ENCODE results near the gene CMC2. TPM values are rescaled to one million over a fixed set of nuclear protein-coding genes. Genes with fewer than 3 reads are reported as not detected.

CMC2 gene
- total RNA-seq: 56.5 and 58.5 TPM in 2 replicates
- long read RNA-seq, full-length matches to known transcripts: 5 of 13 reads
- long read RNA-seq, partial matches to known transcripts: 1 of 13 reads
- long read RNA-seq, other reads (novel, unspliced or antisense): 7 of 13 reads

DNA sequence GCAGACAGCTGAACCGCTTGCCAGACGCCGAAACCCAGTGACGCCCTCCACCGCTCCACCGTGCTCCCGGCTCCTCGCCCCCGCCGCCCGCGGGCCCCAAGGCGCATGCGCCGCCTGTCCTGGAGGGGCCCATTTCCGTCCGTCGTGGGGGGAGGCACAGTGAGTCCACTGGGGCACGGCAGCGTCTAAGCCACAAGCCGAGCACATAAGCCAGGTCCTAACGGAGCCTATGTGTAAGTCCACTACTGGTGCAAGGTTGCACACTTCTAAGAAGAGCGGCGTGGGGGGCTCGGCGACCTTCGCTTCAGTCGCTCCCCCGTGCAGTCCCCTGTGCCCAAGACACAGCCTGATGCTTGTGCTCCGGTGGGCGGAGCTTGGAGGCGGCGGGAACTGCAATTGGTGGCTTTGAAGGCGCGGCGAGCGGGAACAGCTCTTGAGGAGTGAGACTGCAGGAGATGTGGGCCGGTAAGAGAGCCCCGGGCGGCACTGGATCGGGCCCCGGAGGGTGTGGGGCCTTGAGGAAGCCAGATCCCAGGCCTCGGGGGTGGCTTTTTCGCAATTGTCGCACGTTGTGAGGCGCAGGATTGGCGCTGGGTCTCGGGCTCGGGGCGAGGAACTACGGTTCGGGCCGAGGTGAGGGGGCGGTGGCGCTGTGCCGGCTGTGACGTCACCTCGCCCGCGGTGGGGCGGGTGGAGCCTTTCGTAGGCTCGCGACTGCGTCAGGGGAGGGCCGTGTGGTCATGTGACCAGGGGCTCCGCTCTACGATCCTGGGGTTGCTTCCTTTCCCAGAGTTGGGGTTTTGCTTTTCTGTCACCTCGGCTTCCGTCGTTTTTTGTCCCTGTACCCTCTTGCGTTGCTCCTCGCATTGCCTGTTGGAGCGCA lies at the start of gene CMC2, which contains the start of gene CENPN:
Gene CMC2 (minus strand): TSS at position 73 of the 883 bp plus-strand sequence. CDS start 9,491 bp downstream, outside the sequence.
Gene CENPN (plus strand): TSS at position 402 of the 883 bp plus-strand sequence. CDS start 4,726 bp downstream, outside the sequence.
- Mint-ChIP-seq H3K9me3 (ENCODE audit: low read depth) (no peaks in the 10 kb centered on the region), H3K27me3 (no peaks in the 10 kb centered on the region), H3K36me3 (ENCODE audit: insufficient read depth) (no peaks in the 10 kb centered on the region), H3K4me1 (ENCODE audit: low read depth) (peaks cover 15% of the 10 kb centered on the region), H3K27ac (peak within 1 kb of the TSS; percentile 100), H3K4me3 (ENCODE audit: low read depth) (peak within 1 kb of the TSS; percentile 92)
- TF ChIP-seq, protein P1, sequence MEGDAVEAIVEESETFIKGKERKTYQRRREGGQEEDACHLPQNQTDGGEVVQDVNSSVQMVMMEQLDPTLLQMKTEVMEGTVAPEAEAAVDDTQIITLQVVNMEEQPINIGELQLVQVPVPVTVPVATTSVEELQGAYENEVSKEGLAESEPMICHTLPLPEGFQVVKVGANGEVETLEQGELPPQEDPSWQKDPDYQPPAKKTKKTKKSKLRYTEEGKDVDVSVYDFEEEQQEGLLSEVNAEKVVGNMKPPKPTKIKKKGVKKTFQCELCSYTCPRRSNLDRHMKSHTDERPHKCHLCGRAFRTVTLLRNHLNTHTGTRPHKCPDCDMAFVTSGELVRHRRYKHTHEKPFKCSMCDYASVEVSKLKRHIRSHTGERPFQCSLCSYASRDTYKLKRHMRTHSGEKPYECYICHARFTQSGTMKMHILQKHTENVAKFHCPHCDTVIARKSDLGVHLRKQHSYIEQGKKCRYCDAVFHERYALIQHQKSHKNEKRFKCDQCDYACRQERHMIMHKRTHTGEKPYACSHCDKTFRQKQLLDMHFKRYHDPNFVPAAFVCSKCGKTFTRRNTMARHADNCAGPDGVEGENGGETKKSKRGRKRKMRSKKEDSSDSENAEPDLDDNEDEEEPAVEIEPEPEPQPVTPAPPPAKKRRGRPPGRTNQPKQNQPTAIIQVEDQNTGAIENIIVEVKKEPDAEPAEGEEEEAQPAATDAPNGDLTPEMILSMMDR (IDR thresholded peaks at IDR 0.05; ENCODE audit: unreplicated experiment): no peak
- peak; percentile 91 for DNase-seq (ENCODE audit: low spot score, unreplicated experiment)

DNA sequence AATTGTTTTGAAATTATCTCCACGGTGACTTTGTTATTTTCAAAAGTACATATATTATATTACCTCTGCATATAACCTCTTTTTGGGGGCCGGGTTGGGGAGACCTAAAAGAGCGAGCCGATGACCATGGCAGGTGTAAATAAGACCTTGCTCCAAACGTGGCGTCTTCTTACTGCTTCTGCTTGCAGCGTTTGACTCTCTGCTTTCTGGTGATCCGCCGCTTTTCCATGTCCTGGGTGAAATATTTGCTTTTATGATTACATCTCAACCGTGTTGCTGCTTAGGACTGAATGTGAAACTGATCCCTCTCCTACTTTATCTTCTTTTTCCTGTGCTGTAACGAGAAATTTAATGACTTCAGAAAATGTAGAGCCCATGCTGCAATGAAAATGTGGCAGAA lies 47.1 kb upstream of the CMC2 start:
- no peak overlapping the region for H3K4me3 Mint-ChIP-seq (ENCODE audit: low read depth)
- H3K36me3 Mint-ChIP-seq (ENCODE audit: insufficient read depth): peaks cover 9% of the 10 kb centered on the region
- TF ChIP-seq, protein P1 (IDR thresholded peaks at IDR 0.05; ENCODE audit: unreplicated experiment): no peak
- DNase-seq (ENCODE audit: low spot score, unreplicated experiment): no peak
- H3K4me1 Mint-ChIP-seq (ENCODE audit: low read depth): no peaks in the 10 kb centered on the region
- no peaks in the 10 kb centered on the region for H3K27me3 Mint-ChIP-seq
- H3K27ac Mint-ChIP-seq: no peak overlapping the region
- peaks cover 11% of the 10 kb centered on the region for H3K9me3 Mint-ChIP-seq (ENCODE audit: low read depth)

DNA sequence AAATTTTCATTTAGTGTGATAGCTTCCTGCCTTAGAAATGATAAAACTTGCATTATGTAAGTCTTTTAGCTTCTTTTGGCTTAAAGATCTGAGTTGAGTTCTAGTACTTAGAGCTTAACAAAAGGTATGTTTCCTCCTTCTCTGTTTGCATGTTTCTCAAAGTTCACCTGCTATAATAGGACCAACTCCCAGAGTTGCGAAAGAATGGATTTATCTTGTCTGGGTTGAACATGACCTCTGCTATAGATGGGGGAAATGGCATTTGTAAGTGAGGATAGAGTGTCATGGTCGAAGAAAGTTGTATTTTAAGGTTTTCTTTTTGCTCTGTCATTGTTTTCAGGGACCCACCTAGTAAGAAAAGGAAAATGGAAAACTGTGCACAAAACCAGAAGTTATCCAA lies 36.1 kb upstream of the CMC2 start:
- no peak for DNase-seq (ENCODE audit: low spot score, unreplicated experiment)
- no peaks in the 10 kb centered on the region for H3K27me3 Mint-ChIP-seq
- no peak overlapping the region for H3K27ac Mint-ChIP-seq
- TF ChIP-seq, protein P1 (IDR thresholded peaks at IDR 0.05; ENCODE audit: unreplicated experiment): no peak
- no peak overlapping the region for H3K4me3 Mint-ChIP-seq (ENCODE audit: low read depth)
- H3K9me3 Mint-ChIP-seq (ENCODE audit: low read depth): no peaks in the 10 kb centered on the region
- peaks cover 32% of the 10 kb centered on the region for H3K36me3 Mint-ChIP-seq (ENCODE audit: insufficient read depth)
- peaks cover 4% of the 10 kb centered on the region for H3K4me1 Mint-ChIP-seq (ENCODE audit: low read depth)

DNA sequence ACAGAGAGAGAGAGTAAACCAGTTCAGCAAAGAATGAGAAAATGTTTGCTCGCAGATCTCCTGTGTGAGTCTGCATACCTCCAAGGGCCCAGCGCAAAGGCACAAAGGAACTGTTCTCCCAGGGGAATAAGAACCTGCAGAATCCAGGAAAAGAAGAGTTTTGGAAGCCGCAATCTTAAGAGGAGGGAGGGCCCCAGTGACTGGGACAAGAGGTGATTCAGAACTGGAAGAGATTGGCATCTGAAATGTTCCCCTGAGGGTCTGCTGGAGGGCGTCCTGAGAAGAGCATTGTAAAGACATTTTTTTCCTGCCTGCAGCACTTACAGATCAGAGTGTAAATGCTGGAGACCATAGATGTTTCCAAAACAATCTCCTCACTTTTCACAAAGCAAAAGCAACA lies 35.0 kb upstream of the CMC2 start:
- TF ChIP-seq, protein P1 (IDR thresholded peaks at IDR 0.05; ENCODE audit: unreplicated experiment): no peak

DNA sequence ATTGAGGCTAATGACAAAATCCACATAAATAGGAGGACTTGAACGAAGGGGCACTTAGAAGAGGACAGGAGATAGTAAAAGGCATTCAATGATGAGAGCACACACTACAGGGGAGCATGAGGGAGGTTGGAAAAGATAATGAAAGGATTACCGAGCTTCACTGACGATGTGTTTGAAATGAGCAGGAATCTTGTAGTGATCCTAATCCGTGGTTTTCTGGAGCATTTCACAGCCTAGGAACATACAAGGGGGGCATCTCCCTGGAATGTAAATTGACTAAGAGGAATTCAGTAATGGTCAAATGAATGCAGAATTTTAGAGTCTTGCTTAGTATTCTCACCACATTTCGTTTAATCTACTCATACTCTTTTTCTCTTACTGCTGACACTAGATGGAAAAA lies 34.2 kb upstream of the CMC2 start:
- Mint-ChIP-seq H3K9me3 (ENCODE audit: low read depth) (no peaks in the 10 kb centered on the region), H3K4me3 (ENCODE audit: low read depth) (no peak overlapping the region), H3K36me3 (ENCODE audit: insufficient read depth) (peaks cover 34% of the 10 kb centered on the region), H3K4me1 (ENCODE audit: low read depth) (peaks cover 15% of the 10 kb centered on the region), H3K27ac (no peak overlapping the region), H3K27me3 (no peaks in the 10 kb centered on the region)
- DNase-seq (ENCODE audit: low spot score, unreplicated experiment): no peak
- TF ChIP-seq, protein P1 (IDR thresholded peaks at IDR 0.05; ENCODE audit: unreplicated experiment): no peak

More for the DNA sequence above, 35.0 kb upstream of the CMC2 start:
- peaks cover 34% of the 10 kb centered on the region for H3K36me3 Mint-ChIP-seq (ENCODE audit: insufficient read depth)
- no peak overlapping the region for H3K27ac Mint-ChIP-seq
- no peak overlapping the region for H3K4me3 Mint-ChIP-seq (ENCODE audit: low read depth)
- DNase-seq (ENCODE audit: low spot score, unreplicated experiment): no peak
- no peaks in the 10 kb centered on the region for H3K9me3 Mint-ChIP-seq (ENCODE audit: low read depth)
- H3K4me1 Mint-ChIP-seq (ENCODE audit: low read depth): peaks cover 12% of the 10 kb centered on the region
- no peaks in the 10 kb centered on the region for H3K27me3 Mint-ChIP-seq
